ENCODE measurements around the gene TRAPPC10. TPM values are rescaled to one million over a fixed set of nuclear protein-coding genes. Genes with fewer than 3 reads are reported as not detected.
"Not testable (repeated sequence)": the region's sequence is repeated elsewhere in the genome, so short reads cannot be mapped to it uniquely, and the experiment has no call there.

The TRAPPC10 gene
- total and polyA plus RNA-seq, 3 experiments from 2014 or later = 45.1 to 54.7 (median 50.0) TPM

DNA sequence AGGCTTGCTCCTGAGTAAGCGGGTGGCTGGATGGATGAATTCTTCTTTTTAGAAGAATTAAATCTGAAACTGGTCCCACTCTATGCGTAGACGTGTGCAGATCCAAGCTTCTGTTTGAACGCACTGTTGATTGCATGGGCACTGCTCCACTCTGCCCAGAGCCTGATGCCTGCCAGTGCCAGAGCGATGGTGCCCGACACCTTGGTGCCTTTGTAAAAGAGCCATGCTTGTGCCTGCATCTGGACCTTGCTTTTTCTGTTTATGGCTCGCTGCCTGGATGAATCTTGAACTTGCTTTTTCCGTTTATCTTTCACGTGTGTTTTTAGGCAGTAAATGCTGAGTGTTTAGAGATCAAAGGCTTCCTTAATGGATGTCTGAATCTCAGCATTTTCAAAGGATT lies 80.1 kb downstream of the TRAPPC10 start:
- Mint-ChIP-seq H3K9me3 (no peaks in the 10 kb centered on the region), H3K27me3 (no peaks in the 10 kb centered on the region), H3K36me3 (peaks cover 19 to 67% (median 20%) of the 10 kb centered on the region in 3 donors), H3K4me3 (peak overlapping the region in 1 of 7 donors; percentile 74), H3K4me1 (peaks cover 44 to 55% (median 52%) of the 10 kb centered on the region in 3 donors), H3K27ac (peak overlapping the region in 7 of 8 donors; percentile 22 to 91 (median 51))
- Histone ChIP-seq H3K9me3 (ENCODE audit: low read length) (no peaks in the 10 kb centered on the region), H3K27ac (ENCODE audit: low read depth, low read length) (no peak overlapping the region), H3K4me3 (ENCODE audit: low read length) (no peak overlapping the region), H3K27me3 (ENCODE audit: insufficient read depth, low read length, poor library complexity, severe bottlenecking) (no peaks in the 10 kb centered on the region), H3K4me1 (ENCODE audit: insufficient read depth, low read length) (peaks cover 35% of the 10 kb centered on the region), H3K36me3 (ENCODE audit: insufficient read depth, low read length) (peaks cover 36% of the 10 kb centered on the region)
- ChIA-PET CTCF (no interaction called here), POLR2A (no interaction called here)
- no peak for DNase-seq

DNA sequence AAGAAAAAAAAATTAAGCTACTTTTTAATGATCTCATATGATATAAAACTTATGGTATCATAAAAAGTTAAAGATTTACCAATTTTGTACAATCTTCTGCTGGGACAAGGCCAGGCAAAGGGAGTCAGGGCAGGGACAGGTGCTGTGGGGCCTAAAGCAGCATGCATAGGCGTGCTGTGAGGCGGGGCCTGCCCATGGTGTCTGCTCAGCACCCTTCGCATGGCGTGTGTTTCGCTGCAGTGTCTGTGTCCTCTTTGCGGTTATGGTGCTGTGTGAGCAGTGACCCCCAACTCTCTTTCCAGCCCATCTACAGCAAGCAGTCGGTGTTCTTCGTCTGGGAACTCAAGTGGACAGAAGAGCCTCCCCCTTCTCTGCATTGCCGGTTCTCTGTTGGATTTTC lies 81.7 kb downstream of the TRAPPC10 start:
- POLR2A ChIA-PET = interaction anchor here (0.5 to 1.2 kb wide), 2 partner anchors 10 to 103 kb away, joined by 3 to 5 read pairs; no protein-coding TSS in a partner anchor
- no peak for DNase-seq
- H3K27ac Mint-ChIP-seq = peak overlapping the region in 7 of 8 donors; percentile 44 to 93 (median 60)

DNA sequence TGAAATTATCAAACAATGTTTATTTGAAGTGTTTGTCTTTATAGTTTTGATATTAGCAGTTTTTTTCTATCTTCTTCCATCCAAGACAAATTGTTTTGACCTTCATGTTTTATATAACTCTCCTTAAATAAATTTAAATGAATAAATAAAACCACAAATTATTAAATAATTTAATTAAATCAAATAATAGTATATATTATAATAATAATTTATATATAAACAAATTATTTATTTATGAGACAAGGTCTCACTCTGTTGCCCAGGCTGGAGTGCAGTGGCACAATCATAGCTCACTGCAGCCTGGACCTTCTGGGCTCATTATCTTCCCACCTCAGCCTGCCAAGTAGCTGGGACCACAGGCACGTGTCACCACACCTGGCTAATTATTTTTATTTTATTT lies 82.7 kb downstream of the TRAPPC10 start:
- peaks cover 9% of the 10 kb centered on the region for H3K4me1 ChIP-seq (ENCODE audit: insufficient read depth, low read length)
- ChIA-PET POLR2A (no interaction called here), CTCF (interaction anchor here (2.1 kb wide), 1 partner anchor 10 kb away, joined by 8 read pairs; no protein-coding TSS in a partner anchor)
- Mint-ChIP-seq H3K27ac (peak overlapping the region in 4 of 8 donors; percentile 12 to 80 (median 68)), H3K4me3 (no peak overlapping the region), H3K4me1 (peaks cover 19 to 29% (median 26%) of the 10 kb centered on the region in 3 donors), H3K36me3 (peaks cover 5 to 41% (median 11%) of the 10 kb centered on the region in 3 donors), H3K9me3 (no peaks in the 10 kb centered on the region), H3K27me3 (no peaks in the 10 kb centered on the region)
- peaks cover 23% of the 10 kb centered on the region for H3K36me3 ChIP-seq (ENCODE audit: insufficient read depth, low read length)
- no peak for DNase-seq
- no peaks in the 10 kb centered on the region for H3K27me3 ChIP-seq (ENCODE audit: insufficient read depth, low read length, poor library complexity, severe bottlenecking)
- no peak overlapping the region for H3K27ac ChIP-seq (ENCODE audit: low read depth, low read length)
- H3K9me3 ChIP-seq (ENCODE audit: low read length) = no peaks in the 10 kb centered on the region
- H3K4me3 ChIP-seq (ENCODE audit: low read length) = no peak overlapping the region

More for the DNA sequence above, 81.7 kb downstream of the TRAPPC10 start:
- Histone ChIP-seq H3K36me3 (ENCODE audit: insufficient read depth, low read length) (peaks cover 25% of the 10 kb centered on the region), H3K27ac (ENCODE audit: low read depth, low read length) (no peak overlapping the region), H3K9me3 (ENCODE audit: low read length) (no peaks in the 10 kb centered on the region), H3K4me1 (ENCODE audit: insufficient read depth, low read length) (peaks cover 20% of the 10 kb centered on the region), H3K4me3 (ENCODE audit: low read length) (no peak overlapping the region), H3K27me3 (ENCODE audit: insufficient read depth, low read length, poor library complexity, severe bottlenecking) (no peaks in the 10 kb centered on the region)
- Mint-ChIP-seq H3K4me3 (no peak overlapping the region), H3K27me3 (no peaks in the 10 kb centered on the region), H3K9me3 (no peaks in the 10 kb centered on the region), H3K4me1 (peaks cover 29 to 39% (median 36%) of the 10 kb centered on the region in 3 donors), H3K36me3 (peaks cover 13 to 52% (median 20%) of the 10 kb centered on the region in 3 donors)
- CTCF ChIA-PET = interaction anchor here (1.0 to 2.1 kb wide), 2 partner anchors 9 to 10 kb away, joined by 5 to 8 read pairs; no protein-coding TSS in a partner anchor

DNA sequence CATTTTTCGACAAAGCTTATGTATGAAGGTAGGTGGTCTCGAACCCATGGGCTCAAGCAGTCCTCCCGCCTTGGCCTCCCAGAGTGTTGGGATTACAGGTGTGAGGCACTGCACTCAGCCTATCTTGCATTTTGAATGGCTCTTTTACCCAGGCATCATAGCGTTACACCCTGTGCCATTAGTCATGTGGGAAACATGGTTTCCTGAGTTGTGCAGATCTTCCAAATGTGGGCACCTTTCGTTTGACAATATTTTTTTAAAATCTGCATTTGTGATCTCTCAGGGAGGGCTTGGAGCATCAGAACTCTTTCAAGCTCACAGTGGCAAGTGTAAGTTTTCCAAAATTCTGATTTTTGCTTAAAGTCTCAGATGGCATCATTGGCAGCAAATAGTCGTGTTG lies 86.4 kb downstream of the TRAPPC10 start:
- DNase-seq; H3K4me1 ChIP-seq (ENCODE audit: insufficient read depth, low read length); POLR2A ChIA-PET; H3K27me3 Mint-ChIP-seq; H3K36me3 ChIP-seq (ENCODE audit: insufficient read depth, low read length); H3K27ac Mint-ChIP-seq; H3K4me3 ChIP-seq (ENCODE audit: low read length); CTCF ChIA-PET; H3K9me3 Mint-ChIP-seq; H3K9me3 ChIP-seq (ENCODE audit: low read length); H3K27ac ChIP-seq (ENCODE audit: low read depth, low read length); H3K27me3 ChIP-seq (ENCODE audit: insufficient read depth, low read length, poor library complexity, severe bottlenecking); H3K4me3 Mint-ChIP-seq: not testable (repeated sequence)
- peaks cover 5 to 11% (median 8%) of the 10 kb centered on the region in 3 donors for H3K4me1 Mint-ChIP-seq
- H3K36me3 Mint-ChIP-seq = peaks cover 5 to 15% (median 8%) of the 10 kb centered on the region in 3 donors

DNA sequence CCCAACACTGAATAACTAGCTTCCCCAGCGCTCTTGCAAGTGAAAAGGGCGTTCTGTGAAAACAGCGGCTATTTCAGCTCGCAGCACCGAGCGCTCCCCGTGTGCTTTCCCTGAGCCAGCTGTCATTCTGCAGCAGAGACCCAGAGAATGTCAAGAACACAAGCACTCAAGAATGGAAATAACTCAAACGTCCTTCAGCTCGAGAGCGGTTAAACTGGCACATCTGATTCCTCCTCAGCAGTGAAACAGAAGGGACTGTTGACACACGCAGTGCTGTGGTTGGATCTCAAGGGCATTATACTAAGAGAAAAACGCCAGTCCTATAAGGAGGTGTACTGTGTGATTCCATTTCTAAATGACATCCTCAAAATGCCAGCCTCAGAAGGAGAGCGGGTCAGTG lies 86.9 kb downstream of the TRAPPC10 start:
- H3K9me3 Mint-ChIP-seq; H3K4me1 Mint-ChIP-seq; H3K36me3 ChIP-seq (ENCODE audit: insufficient read depth, low read length); H3K9me3 ChIP-seq (ENCODE audit: low read length); H3K27ac Mint-ChIP-seq; H3K27ac ChIP-seq (ENCODE audit: low read depth, low read length); H3K4me3 ChIP-seq (ENCODE audit: low read length); H3K4me3 Mint-ChIP-seq; POLR2A ChIA-PET; H3K27me3 Mint-ChIP-seq; H3K27me3 ChIP-seq (ENCODE audit: insufficient read depth, low read length, poor library complexity, severe bottlenecking); DNase-seq; H3K4me1 ChIP-seq (ENCODE audit: insufficient read depth, low read length); CTCF ChIA-PET: not testable (repeated sequence)
- H3K36me3 Mint-ChIP-seq = peaks cover 5 to 11% (median 5%) of the 10 kb centered on the region in 3 donors

DNA sequence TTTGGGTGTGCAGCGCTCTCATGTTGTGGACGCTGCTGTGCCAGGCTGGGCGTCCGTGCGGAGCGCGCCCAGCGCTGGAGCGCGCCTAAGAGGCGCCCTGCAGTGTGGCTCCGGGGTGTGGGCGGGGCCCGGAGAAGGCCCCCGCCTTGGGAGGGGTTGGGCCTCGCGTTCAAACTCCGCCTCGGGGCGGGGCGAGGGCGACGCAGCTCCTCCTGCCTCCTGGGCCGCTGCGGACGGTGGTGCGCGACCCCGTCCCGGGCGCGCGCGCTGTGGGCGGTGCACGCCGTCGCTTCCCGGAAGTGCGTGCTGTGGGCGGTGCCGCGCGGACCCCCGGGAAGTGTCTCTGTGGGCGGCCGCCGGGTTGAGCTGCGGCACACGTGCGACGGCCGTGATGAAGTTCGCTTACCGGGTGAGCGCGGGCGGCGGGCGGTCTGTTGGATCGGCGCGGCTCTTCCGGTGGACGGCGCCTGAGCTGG lies 95.0 kb downstream of the TRAPPC10 start, which contains the start of gene PWP2:
TSS of gene PWP2 (plus strand) at position 374 of the 476 bp plus-strand sequence. CDS start at position 392, 18 bp downstream.
- H3K27me3 ChIP-seq (ENCODE audit: insufficient read depth, low read length, poor library complexity, severe bottlenecking); H3K4me1 Mint-ChIP-seq; H3K4me1 ChIP-seq (ENCODE audit: insufficient read depth, low read length); CTCF ChIA-PET; H3K36me3 ChIP-seq (ENCODE audit: insufficient read depth, low read length); POLR2A ChIA-PET; H3K27ac ChIP-seq (ENCODE audit: low read depth, low read length); H3K9me3 ChIP-seq (ENCODE audit: low read length); H3K36me3 Mint-ChIP-seq; H3K27ac Mint-ChIP-seq; H3K4me3 ChIP-seq (ENCODE audit: low read length); H3K9me3 Mint-ChIP-seq; H3K27me3 Mint-ChIP-seq: not testable (repeated sequence)
- DNase-seq = peak; percentile 29 to 77 (median 58)
- H3K4me3 Mint-ChIP-seq = peak within 1 kb of the TSS in 4 of 7 donors; percentile 43 to 54 (median 48)

DNA sequence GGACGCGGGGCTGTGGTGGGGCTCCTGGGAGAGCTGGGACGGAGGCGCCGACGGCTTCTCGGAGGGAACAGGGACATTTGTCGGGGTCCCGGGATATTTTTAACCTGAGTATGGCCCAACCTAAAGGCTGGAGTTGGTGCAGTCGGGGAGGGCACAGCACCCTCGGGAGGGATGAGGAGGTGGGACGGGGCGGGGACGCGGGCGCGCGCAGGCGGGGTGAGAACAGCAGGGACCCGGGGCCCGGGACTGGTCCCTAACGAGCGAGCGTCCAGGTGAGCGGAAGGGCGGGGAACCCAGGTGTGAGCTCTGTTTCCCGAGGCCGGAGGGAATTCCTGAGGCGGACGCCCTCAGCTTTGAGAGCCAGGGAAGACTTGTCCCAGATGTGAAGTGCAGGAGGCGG lies 95.5 kb downstream of the TRAPPC10 start:
- H3K36me3 ChIP-seq (ENCODE audit: insufficient read depth, low read length); H3K9me3 Mint-ChIP-seq; CTCF ChIA-PET; H3K9me3 ChIP-seq (ENCODE audit: low read length); DNase-seq; H3K27me3 Mint-ChIP-seq; H3K4me3 Mint-ChIP-seq; POLR2A ChIA-PET; H3K36me3 Mint-ChIP-seq; H3K4me1 ChIP-seq (ENCODE audit: insufficient read depth, low read length); H3K27ac ChIP-seq (ENCODE audit: low read depth, low read length); H3K4me3 ChIP-seq (ENCODE audit: low read length); H3K4me1 Mint-ChIP-seq; H3K27ac Mint-ChIP-seq; H3K27me3 ChIP-seq (ENCODE audit: insufficient read depth, low read length, poor library complexity, severe bottlenecking): not testable (repeated sequence)

DNA sequence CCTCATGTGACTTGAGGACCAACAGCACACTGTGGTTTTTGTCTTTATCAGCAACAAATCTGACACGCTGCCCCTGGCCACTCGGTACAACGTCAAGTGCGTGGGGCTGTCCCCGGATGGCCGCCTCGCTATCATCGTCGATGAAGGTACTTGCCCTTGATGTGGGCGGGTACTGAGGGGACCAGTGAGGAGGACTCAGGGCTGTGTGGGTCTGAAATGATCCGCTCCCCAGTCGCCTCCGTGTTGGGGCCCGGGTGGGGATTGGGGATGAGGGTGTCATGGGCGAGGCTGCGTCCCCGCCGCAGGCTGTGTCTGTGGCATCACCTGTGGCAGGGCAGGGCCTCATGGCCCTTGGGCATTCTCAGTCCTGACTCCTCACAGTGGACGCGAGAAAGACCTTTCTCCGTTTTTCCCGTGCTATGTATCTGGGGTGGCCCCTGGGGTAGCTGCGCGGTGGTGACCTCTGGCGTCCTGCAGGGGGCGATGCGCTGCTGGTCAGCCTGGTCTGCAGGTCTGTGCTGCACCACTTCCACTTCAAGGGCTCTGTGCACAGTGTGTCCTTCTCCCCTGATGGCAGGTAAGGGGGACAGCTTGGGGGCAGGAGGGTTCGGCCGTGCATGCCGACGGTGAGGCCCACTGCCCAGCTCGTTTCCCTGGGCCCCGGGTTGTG lies 101.7 kb downstream of the TRAPPC10 start:
- DNase-seq; H3K27ac ChIP-seq (ENCODE audit: low read depth, low read length); POLR2A ChIA-PET; H3K9me3 ChIP-seq (ENCODE audit: low read length); H3K27me3 ChIP-seq (ENCODE audit: insufficient read depth, low read length, poor library complexity, severe bottlenecking); H3K27ac Mint-ChIP-seq; H3K4me3 Mint-ChIP-seq; H3K9me3 Mint-ChIP-seq; H3K4me3 ChIP-seq (ENCODE audit: low read length); H3K4me1 ChIP-seq (ENCODE audit: insufficient read depth, low read length); H3K36me3 ChIP-seq (ENCODE audit: insufficient read depth, low read length); CTCF ChIA-PET; H3K36me3 Mint-ChIP-seq; H3K27me3 Mint-ChIP-seq; H3K4me1 Mint-ChIP-seq: not testable (repeated sequence)

Measured in CD8-positive, alpha-beta memory T cell (primary cell).